ENCODE measurements around the gene ERCC6L2.

DNA sequence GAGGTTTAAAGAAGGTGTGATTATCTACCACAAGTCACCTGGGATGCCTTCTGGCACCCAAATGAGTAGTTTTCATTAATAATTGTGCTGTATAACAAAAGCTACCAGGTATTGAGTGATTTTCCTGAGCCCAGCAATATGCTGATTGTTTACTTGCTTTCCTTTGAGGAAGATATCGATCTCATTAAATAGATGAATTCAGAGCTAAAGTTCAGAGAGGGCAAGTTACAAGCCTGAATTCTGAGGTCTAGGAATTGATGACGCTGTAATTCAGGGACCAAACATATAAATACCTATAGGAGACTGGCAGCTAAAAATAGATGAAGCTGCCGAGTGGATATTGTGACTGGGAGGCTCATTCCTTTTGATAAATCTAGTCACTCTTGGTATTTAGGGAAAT, 1.1 kb downstream of the ERCC6L2 start:
- no peak for TF ChIP-seq JUND (IDR thresholded peaks at IDR 0.05)
- TF ChIP-seq EZH2 (IDR thresholded peaks at IDR 0.05) = no peak
- no peak for TF ChIP-seq POLR2A (IDR thresholded peaks at IDR 0.05; ENCODE audit: borderline replicate concordance, extremely low read depth, insufficient read depth, insufficient read length)
